Caco-2 (cell line): ENCODE measurements around the gene HEATR5A. TPM values are rescaled to one million over a fixed set of nuclear protein-coding genes. Genes with fewer than 3 reads are reported as not detected.

Experiments used
- BruUV-seq: library from RNA; stranded (reverse); fragments of 400-500 nt; replicated peaks from 2 replicates; lab custom pipeline; 2021; lab: Mats Ljungman, UMichigan
- CTCF ChIA-PET: fragments of 300-600 bp; sonication (Branson Sonifier 250); formaldehyde crosslinking; loops from one replicate; lab custom pipeline; 2022; ENCODE audit warnings: antibody characterized with exemption; lab: Charles Lee
- POLR2A ChIA-PET: fragments of 300-600 bp; sonication (Branson Sonifier 250); formaldehyde crosslinking; loops from one replicate; lab custom pipeline; 2022; ENCODE audit warnings: antibody characterized with exemption; lab: Charles Lee
- DNase-seq, 2 experiments: peaks; one replicate each; pipeline versions ENCODE4 v3.0.0 to v3.0.0-alpha.2; 2020 to 2022
- H3K27me3 ChIP-seq: replicated peaks from 2 replicates; pipeline ENCODE4 v1.6.0; 2011; ENCODE audit warnings: low read length; ENCODE audit not compliant: control insufficient read depth, insufficient read depth
- H3K36me3 ChIP-seq: 2 replicates; pipeline ENCODE4 v1.5.1; 2011; ENCODE audit warnings: low read length; ENCODE audit not compliant: control insufficient read depth, insufficient read depth
- H3K4me1 ChIP-seq: fragments of 250-450 bp; sonication (Bioruptor Pico); 2 replicates; pipeline ENCODE4 v1.5.1; 2020; ENCODE audit warnings: mild to moderate bottlenecking
- H3K4me3 ChIP-seq: 2 replicates; pipeline ENCODE4 v1.5.1; 2011; ENCODE audit warnings: low read depth, mild to moderate bottlenecking, control low read depth, low read length
- H3K9me3 ChIP-seq: fragments of 250-450 bp; sonication (Bioruptor Pico); 2 replicates; pipeline ENCODE4 v1.5.1; 2020; ENCODE audit warnings: mild to moderate bottlenecking, moderate library complexity
- H3K27ac Mint-ChIP-seq: one replicate; pipeline ENCODE4 v1.8.0; 2022; ENCODE audit warnings: mixed read lengths; ENCODE audit not compliant: unreplicated experiment
- H3K27me3 Mint-ChIP-seq: one replicate; pipeline ENCODE4 v1.8.0; 2022; ENCODE audit warnings: mixed read lengths; ENCODE audit not compliant: insufficient read depth, unreplicated experiment
- H3K36me3 Mint-ChIP-seq: one replicate; pipeline ENCODE4 v1.8.0; 2022; ENCODE audit warnings: mild to moderate bottlenecking, mixed read lengths; ENCODE audit not compliant: insufficient read depth, unreplicated experiment
- H3K4me1 Mint-ChIP-seq: one replicate; pipeline ENCODE4 v1.8.0; 2022; ENCODE audit warnings: low read depth, mixed read lengths; ENCODE audit not compliant: unreplicated experiment
- H3K4me3 Mint-ChIP-seq: one replicate; pipeline ENCODE4 v1.8.0; 2022; ENCODE audit warnings: mild to moderate bottlenecking, moderate library complexity, mixed read lengths; ENCODE audit not compliant: unreplicated experiment
- H3K9me3 Mint-ChIP-seq: one replicate; pipeline ENCODE4 v1.8.0; 2022; ENCODE audit warnings: mixed read lengths; ENCODE audit not compliant: unreplicated experiment
- intact Hi-C: fragments of 100-400 bp; cut with micrococcal nuclease; formaldehyde crosslinking; loops from one replicate; pipeline ENCODE4 v1.10.0; 2022; ENCODE audit not compliant: unreplicated experiment
- total RNA-seq: library from RNA; stranded (reverse); gene quantifications from 2 replicates; pipeline ENCODE4 v1.2.3, GENCODE V29; 2022
- TF ChIP-seq, protein P1 (sequence below), 2 experiments: fragments of 200-600 bp in 1 of 2; IDR thresholded peaks; 1 replicate in 1 of 2; 2 replicates in 1 of 2; pipeline versions ENCODE4 v1.5.1 to v1.8.0; 2011 to 2022; ENCODE audit warnings: antibody characterized with exemption in 1 of 2, control low read depth in 1 of 2, inconsistent platforms in 1 of 2, low read depth in 1 of 2, low read length in 1 of 2, mild to moderate bottlenecking in 1 of 2, moderate library complexity in 1 of 2; ENCODE audit not compliant: insufficient read depth in 1 of 2, severe bottlenecking in 1 of 2, unreplicated experiment in 1 of 2

HEATR5A gene
- total RNA-seq, 1 experiment from 2014 or later: 55.6 TPM

DNA sequence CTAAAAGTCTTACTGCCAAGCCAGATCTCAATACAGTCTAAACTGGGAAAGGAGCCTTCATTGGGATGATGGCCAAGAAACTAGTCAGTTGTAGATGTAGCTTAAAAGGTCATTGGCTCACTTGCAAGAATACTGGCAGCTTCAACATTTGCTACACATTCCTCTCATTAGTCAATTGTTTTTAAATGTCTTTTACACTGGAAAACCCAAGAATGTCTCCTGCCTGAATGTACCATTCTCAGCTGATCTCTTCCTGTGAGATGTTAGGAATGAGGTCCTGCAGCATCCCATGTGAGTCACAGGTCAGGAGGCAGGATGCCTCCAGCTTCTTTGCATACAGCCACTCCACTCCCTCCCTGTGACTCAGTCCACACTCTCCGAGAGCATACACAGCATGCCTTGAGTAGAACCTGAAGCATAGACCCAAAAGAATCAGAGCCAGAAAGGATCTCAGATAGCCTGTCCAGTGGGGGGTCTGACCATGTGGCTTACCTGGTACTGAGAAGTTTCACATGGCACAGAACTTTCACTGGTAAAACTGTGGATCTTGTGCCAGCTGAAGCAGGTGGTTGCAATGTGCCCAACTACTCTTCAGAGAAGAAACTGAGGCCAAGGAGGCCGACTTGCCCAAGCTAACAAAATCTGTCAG, 156.7 kb downstream of the HEATR5A start:
- BruUV-seq: no TSS peak
- Mint-ChIP-seq H3K9me3 (peaks cover 10% of the 10 kb centered on the region), H3K27ac (peak overlapping the region; percentile 77), H3K4me3 (no peak overlapping the region), H3K36me3 (peaks cover 19% of the 10 kb centered on the region), H3K27me3 (no peaks in the 10 kb centered on the region), H3K4me1 (peaks cover 39% of the 10 kb centered on the region)
- TF ChIP-seq, protein P1, sequence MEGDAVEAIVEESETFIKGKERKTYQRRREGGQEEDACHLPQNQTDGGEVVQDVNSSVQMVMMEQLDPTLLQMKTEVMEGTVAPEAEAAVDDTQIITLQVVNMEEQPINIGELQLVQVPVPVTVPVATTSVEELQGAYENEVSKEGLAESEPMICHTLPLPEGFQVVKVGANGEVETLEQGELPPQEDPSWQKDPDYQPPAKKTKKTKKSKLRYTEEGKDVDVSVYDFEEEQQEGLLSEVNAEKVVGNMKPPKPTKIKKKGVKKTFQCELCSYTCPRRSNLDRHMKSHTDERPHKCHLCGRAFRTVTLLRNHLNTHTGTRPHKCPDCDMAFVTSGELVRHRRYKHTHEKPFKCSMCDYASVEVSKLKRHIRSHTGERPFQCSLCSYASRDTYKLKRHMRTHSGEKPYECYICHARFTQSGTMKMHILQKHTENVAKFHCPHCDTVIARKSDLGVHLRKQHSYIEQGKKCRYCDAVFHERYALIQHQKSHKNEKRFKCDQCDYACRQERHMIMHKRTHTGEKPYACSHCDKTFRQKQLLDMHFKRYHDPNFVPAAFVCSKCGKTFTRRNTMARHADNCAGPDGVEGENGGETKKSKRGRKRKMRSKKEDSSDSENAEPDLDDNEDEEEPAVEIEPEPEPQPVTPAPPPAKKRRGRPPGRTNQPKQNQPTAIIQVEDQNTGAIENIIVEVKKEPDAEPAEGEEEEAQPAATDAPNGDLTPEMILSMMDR (IDR thresholded peaks at IDR 0.05; ENCODE audit: insufficient read depth in 1 of 2, low read depth in 1 of 2, low read length in 1 of 2, severe bottlenecking in 1 of 2, unreplicated experiment in 1 of 2): no peak
- peaks cover 50% of the 10 kb centered on the region for H3K4me1 ChIP-seq
- peak; percentile 71 to 78 for DNase-seq
- intact Hi-C loops: loop anchor here (2.0 kb wide), 1 partner anchor 55 kb away; no protein-coding TSS in a partner anchor
- no peaks in the 10 kb centered on the region for H3K27me3 ChIP-seq
- CTCF ChIA-PET: interaction anchor here (0.6 kb wide), 1 partner anchor 62 kb away, joined by 3 read pairs; no protein-coding TSS in a partner anchor
- H3K4me3 ChIP-seq: no peak overlapping the region
- H3K9me3 ChIP-seq: no peaks in the 10 kb centered on the region
- POLR2A ChIA-PET: interaction anchor here (0.6 to 1.4 kb wide), 4 partner anchors 17 to 157 kb away, joined by 3 to 6 read pairs (median 4); partner anchors contain the start of genes HEATR5A and HECTD1
- peaks cover 1% of the 10 kb centered on the region for H3K36me3 ChIP-seq

DNA sequence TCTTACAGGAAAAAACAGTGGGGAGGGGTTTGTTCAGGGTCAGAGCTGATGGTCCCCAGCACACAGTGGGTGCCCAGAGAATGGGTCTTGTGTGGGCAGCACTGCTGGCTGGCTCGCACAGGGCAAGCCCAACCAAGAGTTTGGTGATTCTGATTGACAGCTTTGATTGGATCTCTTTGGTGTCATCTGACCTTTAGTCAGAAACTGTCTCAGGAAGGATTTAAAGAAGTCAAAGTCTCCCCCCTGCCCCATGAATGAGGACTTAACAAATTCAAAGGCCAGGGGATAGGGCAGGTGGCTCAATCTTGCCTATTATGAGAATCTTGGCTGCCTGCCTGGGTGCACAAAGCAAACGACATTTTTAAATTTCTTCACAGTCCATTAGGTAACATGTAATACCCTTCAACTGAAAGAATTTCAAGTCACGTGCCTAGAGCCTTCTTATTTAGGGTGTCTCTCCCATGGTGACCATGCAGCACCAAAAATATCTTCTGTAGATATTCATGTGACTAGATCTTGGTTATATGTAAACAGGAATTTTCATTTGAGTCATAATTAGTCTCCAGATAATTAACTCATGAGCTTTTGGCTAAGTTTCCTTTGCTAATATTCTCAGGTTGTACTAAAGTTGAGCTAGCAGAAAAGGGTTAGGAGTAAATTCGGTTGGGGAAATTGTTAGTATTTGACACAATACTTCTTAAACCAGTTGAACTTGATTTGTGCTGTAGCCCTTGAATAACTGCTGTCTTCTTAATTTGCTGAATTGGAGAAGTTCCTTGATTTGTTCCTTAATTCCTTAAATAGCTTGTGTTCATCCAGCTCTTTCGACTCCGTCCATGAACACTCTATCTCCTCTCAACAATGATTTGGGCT, 158.3 kb downstream of the HEATR5A start:
- CTCF ChIA-PET: interaction anchor here (0.6 to 1.8 kb wide), 3 partner anchors 33 to 116 kb away, joined by 3 to 4 read pairs (median 4); partner anchors contain the start of gene HECTD1

More for the DNA sequence above, 158.3 kb downstream of the HEATR5A start:
- peaks cover 19% of the 10 kb centered on the region for H3K36me3 Mint-ChIP-seq
- intact Hi-C loops: loop anchor here (1.0 to 2.0 kb wide), 3 partner anchors 18 to 53 kb away; no protein-coding TSS in a partner anchor
- peak; percentile 65 to 68 for DNase-seq
- H3K9me3 Mint-ChIP-seq: no peaks in the 10 kb centered on the region
- H3K4me1 ChIP-seq: peaks cover 63% of the 10 kb centered on the region
- H3K36me3 ChIP-seq: peaks cover 1% of the 10 kb centered on the region
- peak overlapping the region; percentile 54 for H3K27ac Mint-ChIP-seq
- H3K27me3 Mint-ChIP-seq: no peaks in the 10 kb centered on the region
- no peaks in the 10 kb centered on the region for H3K27me3 ChIP-seq
- H3K4me3 ChIP-seq: no peak overlapping the region
- no TSS peak for BruUV-seq
- H3K4me3 Mint-ChIP-seq: no peak overlapping the region
- TF ChIP-seq, protein P1 (IDR thresholded peaks at IDR 0.05; ENCODE audit: insufficient read depth in 1 of 2, low read depth in 1 of 2, low read length in 1 of 2, severe bottlenecking in 1 of 2, unreplicated experiment in 1 of 2): no peak
- H3K4me1 Mint-ChIP-seq: peaks cover 39% of the 10 kb centered on the region
- POLR2A ChIA-PET: no interaction called here
- no peaks in the 10 kb centered on the region for H3K9me3 ChIP-seq
